OCI-LY7 (cell line): ENCODE results near the gene EFNA3. TPM values are rescaled to one million over a fixed set of nuclear protein-coding genes. Genes with fewer than 3 reads are reported as not detected.

ENCODE experiments used
- BruUV-seq: library from RNA; stranded (reverse); fragments of 400-500 nt; replicated peaks from 2 replicates; lab custom pipeline; 2021; lab: Mats Ljungman, UMichigan
- CTCF ChIA-PET: fragments of 300-600 bp; sonication (Branson Sonifier 250); formaldehyde crosslinking; loops from one replicate; lab custom pipeline; 2022; ENCODE audit warnings: antibody characterized with exemption; ENCODE audit not compliant: unreplicated experiment; lab: Charles Lee
- POLR2A ChIA-PET: fragments of 300-600 bp; sonication (Branson Sonifier 250); formaldehyde crosslinking; loops from one replicate; lab custom pipeline; 2022; ENCODE audit warnings: antibody characterized with exemption; lab: Charles Lee
- DNase-seq: peaks from one replicate; pipeline ENCODE4 v3.0.0-alpha.2; 2015; ENCODE audit warnings: low spot score
- H2AFZ ChIP-seq: fragments of 200-600 bp; sonication (generic), shearing (Covaris generic); 2 replicates; pipeline ENCODE4 v1.6.1; 2014; ENCODE audit warnings: mild to moderate bottlenecking, antibody characterized with exemption, low read length, moderate library complexity
- H3K27ac ChIP-seq: fragments of 200-600 bp; sonication (generic); 2 replicates; pipeline ENCODE4 v1.5.1; 2014; ENCODE audit warnings: mixed run types, low read depth, mild to moderate bottlenecking, moderate library complexity, low read length, inconsistent platforms; ENCODE audit not compliant: poor library complexity, severe bottlenecking
- H3K36me3 ChIP-seq: fragments of 200-600 bp; sonication (generic); 2 replicates; pipeline ENCODE4 v1.6.1; 2014; ENCODE audit warnings: mild to moderate bottlenecking, antibody characterized with exemption, low read length, moderate library complexity, mixed read lengths; ENCODE audit not compliant: insufficient read depth
- H3K4me1 ChIP-seq: fragments of 200-600 bp; sonication (generic); 2 replicates; pipeline ENCODE4 v1.5.1; 2014; ENCODE audit warnings: mild to moderate bottlenecking, low read length; ENCODE audit not compliant: insufficient read depth, poor library complexity, severe bottlenecking
- H3K4me2 ChIP-seq: fragments of 200-600 bp; sonication (generic); 2 replicates; pipeline ENCODE4 v1.6.1; 2014; ENCODE audit warnings: mild to moderate bottlenecking, low read length
- H3K4me3 ChIP-seq: fragments of 200-600 bp; sonication (generic); 2 replicates; pipeline ENCODE4 v1.5.1; 2014; ENCODE audit warnings: mild to moderate bottlenecking, low read depth, low read length; ENCODE audit not compliant: poor library complexity, severe bottlenecking
- H3K79me2 ChIP-seq: fragments of 200-600 bp; sonication (generic); 2 replicates; pipeline ENCODE4 v1.6.1; 2016; ENCODE audit warnings: low read depth, mild to moderate bottlenecking, low read length, moderate library complexity, mixed read lengths; ENCODE audit not compliant: insufficient read depth
- H3K9me2 ChIP-seq: fragments of 200-600 bp; sonication (generic); 2 replicates; pipeline ENCODE4 v1.6.1; 2016; ENCODE audit warnings: mild to moderate bottlenecking, low read length, mixed read lengths; ENCODE audit not compliant: insufficient read depth
- H3K9me3 ChIP-seq: fragments of 200-600 bp; sonication (generic); 2 replicates; pipeline ENCODE4 v1.6.1; 2014; ENCODE audit warnings: mild to moderate bottlenecking, mixed run types, low read length, mixed read lengths
- H4K20me1 ChIP-seq: fragments of 200-600 bp; sonication (generic); 2 replicates; pipeline ENCODE4 v1.6.1; 2014; ENCODE audit warnings: mild to moderate bottlenecking, antibody characterized with exemption, low read length, moderate library complexity, mixed read lengths; ENCODE audit not compliant: insufficient read depth
- CTCF ChIP-seq: fragments of 200-600 bp; sonication (generic); conservative IDR thresholded peaks from 2 replicates; pipeline ENCODE4 v1.5.1; 2014; ENCODE audit warnings: mild to moderate bottlenecking, antibody characterized with exemption, low read length, moderate library complexity, mixed read lengths
- EZH2phosphoT487 ChIP-seq: fragments of 200-600 bp; sonication (generic); IDR thresholded peaks from 2 replicates; pipeline ENCODE4 v1.6.1; 2018; ENCODE audit warnings: low read depth, borderline replicate concordance, mild to moderate bottlenecking, mixed run types, antibody characterized with exemption, low read length, moderate library complexity, mixed read lengths
- intact Hi-C: fragments of 100-400 bp; cut with micrococcal nuclease; formaldehyde crosslinking; loops from one replicate; pipeline ENCODE4 v1.10.0; 2022; ENCODE audit not compliant: unreplicated experiment
- total RNA-seq, 2 experiments: library from RNA; depleted of rRNA in 1 of 2; stranded (reverse); fragments of >200 nt in 1 of 2; shearing (Covaris generic) in 1 of 2; gene quantifications; 2 replicates each; pipeline ENCODE4 v1.2.3, GENCODE V29; 2014 to 2022

Gene EFNA3
- total RNA-seq, 2 experiments from 2014 or later, result 6.7 to 10.8 TPM

- no peaks in the 10 kb centered on the region for H3K79me2 ChIP-seq
- no peak overlapping the region for H3K27ac ChIP-seq
- TF ChIP-seq EZH2phosphoT487 (no peak), CTCF (no peak)
- DNase-seq, result no peak
- intact Hi-C loops, result no loop called here
- H3K4me3 ChIP-seq, result no peak overlapping the region
- ChIA-PET POLR2A (no interaction called here), CTCF (no interaction called here)
- H3K4me2 ChIP-seq, result no peak overlapping the region
- BruUV-seq, result no TSS peak
- H3K9me3 ChIP-seq, result no peaks in the 10 kb centered on the region
- no peaks in the 10 kb centered on the region for H3K36me3 ChIP-seq
- H3K9me2 ChIP-seq, result no peaks in the 10 kb centered on the region
- H4K20me1 ChIP-seq, result no peaks in the 10 kb centered on the region
- peaks cover 7% of the 10 kb centered on the region for H3K4me1 ChIP-seq
- H2AFZ ChIP-seq, result no peak overlapping the region
Observed at GRCh38 chr1:155094622-155094948, 15.9 kb downstream of the EFNA3 start.

GRCh38 chr1:155099331-155099730 is 20.7 kb downstream of the EFNA3 start:
- Histone ChIP-seq H3K9me3 (no peaks in the 10 kb centered on the region), H3K4me2 (no peak overlapping the region), H3K27ac (no peak overlapping the region), H2AFZ (no peak overlapping the region), H3K36me3 (no peaks in the 10 kb centered on the region), H3K9me2 (no peaks in the 10 kb centered on the region), H3K4me1 (peaks cover under 1% of the 10 kb centered on the region), H4K20me1 (no peaks in the 10 kb centered on the region), H3K79me2 (no peaks in the 10 kb centered on the region), H3K4me3 (no peak overlapping the region)
- BruUV-seq, result no TSS peak
- ChIA-PET POLR2A (interaction anchor here (0.6 kb wide), 1 partner anchor 22 kb away, joined by 3 read pairs; no protein-coding TSS in a partner anchor), CTCF (no interaction called here)
- no peak for DNase-seq
- intact Hi-C loops, result no loop called here
- no peak for TF ChIP-seq EZH2phosphoT487
- no peak for TF ChIP-seq CTCF

GRCh38 chr1:155103325-155103724 is 24.7 kb downstream of the EFNA3 start:
- Histone ChIP-seq H3K79me2 (no peaks in the 10 kb centered on the region), H3K27ac (no peak overlapping the region), H3K9me2 (no peaks in the 10 kb centered on the region), H3K36me3 (no peaks in the 10 kb centered on the region), H4K20me1 (no peaks in the 10 kb centered on the region), H2AFZ (no peak overlapping the region), H3K9me3 (no peaks in the 10 kb centered on the region), H3K4me1 (peaks cover 9% of the 10 kb centered on the region), H3K4me3 (no peak overlapping the region), H3K4me2 (no peak overlapping the region)
- ChIA-PET CTCF (no interaction called here), POLR2A (no interaction called here)
- DNase-seq, result no peak
- intact Hi-C loops, result no loop called here
- TF ChIP-seq CTCF, result no peak
- TF ChIP-seq EZH2phosphoT487, result no peak
- BruUV-seq, result no TSS peak
